Fibroblast of mammary gland (primary cell): ENCODE results near the gene ELF4.

ENCODE experiments used
- DNase-seq: peaks from one replicate; pipeline ENCODE4 v3.0.0-alpha.2; 2010; ENCODE audit warnings: low read depth
- H3K4me3 ChIP-seq: 2 replicates; pipeline ENCODE4 v1.5.1; 2011; ENCODE audit warnings: low read depth, mild to moderate bottlenecking, low read length, moderate library complexity; ENCODE audit not compliant: control insufficient read depth
- CTCF ChIP-seq: conservative IDR thresholded peaks from 2 replicates; pipeline ENCODE4 v1.5.1; 2011; ENCODE audit warnings: low read depth, low read length, inconsistent platforms; ENCODE audit not compliant: control insufficient read depth, insufficient read depth

Gene ELF4

GRCh38 chrX:130053236-130053635 lies 57.1 kb downstream of the ELF4 start:
- DNase-seq = no peak

GRCh38 chrX:130051176-130051845 lies 59.0 kb downstream of the ELF4 start:
- H3K4me3 ChIP-seq = no peak overlapping the region
- DNase-seq = no peak
- no peak for TF ChIP-seq CTCF

More at GRCh38 chrX:130053236-130053635, 57.1 kb downstream of the ELF4 start:
- TF ChIP-seq CTCF = no peak
- no peak overlapping the region for H3K4me3 ChIP-seq

GRCh38 chrX:130049821-130050220 lies 60.5 kb downstream of the ELF4 start:
- no peak for DNase-seq
- no peak for TF ChIP-seq CTCF
- H3K4me3 ChIP-seq = no peak overlapping the region

GRCh38 chrX:130048686-130049222 lies 61.5 kb downstream of the ELF4 start:
- DNase-seq = no peak
- no peak for TF ChIP-seq CTCF
- no peak overlapping the region for H3K4me3 ChIP-seq

- TF ChIP-seq CTCF = no peak
- H3K4me3 ChIP-seq = no peak overlapping the region
- DNase-seq = no peak
Observed at GRCh38 chrX:130047416-130047815, 62.9 kb downstream of the ELF4 start.

- TF ChIP-seq CTCF = no peak
- DNase-seq = no peak
Observed at GRCh38 chrX:130039847-130040246, 70.5 kb downstream of the ELF4 start.

More at GRCh38 chrX:130039847-130040246, 70.5 kb downstream of the ELF4 start:
- H3K4me3 ChIP-seq = no peak overlapping the region
